Liver (tissue), 3 donors: Measurements from ENCODE around the gene STRA6.

Experiments
- FOXA1 ChIP-seq: IDR thresholded peaks from 2 replicates; pipeline ENCODE4 v1.6.1; 2016; ENCODE audit warnings: antibody characterized with exemption
- JUND ChIP-seq, 2 donors: IDR thresholded peaks; 2 replicates each; pipeline ENCODE4 v1.6.1; 2016; ENCODE audit warnings: antibody characterized with exemption in 2 of 2
- SP1 ChIP-seq: IDR thresholded peaks from 2 replicates; pipeline ENCODE4 v1.6.1; 2018; ENCODE audit warnings: antibody characterized with exemption, mild to moderate bottlenecking
- TAF1 ChIP-seq: conservative IDR thresholded peaks from 2 replicates; pipeline ENCODE4 v1.6.1; 2016; ENCODE audit warnings: antibody characterized with exemption, mild to moderate bottlenecking
- TF ChIP-seq, protein P1 (sequence below): fragments of 150-350 bp; IDR thresholded peaks from 2 replicates; pipeline ENCODE4 v1.5.1; 2017; ENCODE audit warnings: improper control_type of control experiment, low read depth, low read length; ENCODE audit not compliant: missing input control
- TF ChIP-seq, protein P2 (sequence below): IDR thresholded peaks from 2 replicates; pipeline ENCODE4 v1.6.1; 2016; ENCODE audit warnings: antibody characterized with exemption
- TF ChIP-seq, protein P3 (sequence below): IDR thresholded peaks from 2 replicates; pipeline ENCODE4 v1.6.1; 2016; ENCODE audit warnings: antibody characterized with exemption
- TF ChIP-seq, protein P4 (sequence below): IDR thresholded peaks from 2 replicates; pipeline ENCODE4 v1.6.1; 2016; ENCODE audit warnings: antibody characterized with exemption, mild to moderate bottlenecking
- donor health status: healthy.
- donor health status: healthy.

DNA sequence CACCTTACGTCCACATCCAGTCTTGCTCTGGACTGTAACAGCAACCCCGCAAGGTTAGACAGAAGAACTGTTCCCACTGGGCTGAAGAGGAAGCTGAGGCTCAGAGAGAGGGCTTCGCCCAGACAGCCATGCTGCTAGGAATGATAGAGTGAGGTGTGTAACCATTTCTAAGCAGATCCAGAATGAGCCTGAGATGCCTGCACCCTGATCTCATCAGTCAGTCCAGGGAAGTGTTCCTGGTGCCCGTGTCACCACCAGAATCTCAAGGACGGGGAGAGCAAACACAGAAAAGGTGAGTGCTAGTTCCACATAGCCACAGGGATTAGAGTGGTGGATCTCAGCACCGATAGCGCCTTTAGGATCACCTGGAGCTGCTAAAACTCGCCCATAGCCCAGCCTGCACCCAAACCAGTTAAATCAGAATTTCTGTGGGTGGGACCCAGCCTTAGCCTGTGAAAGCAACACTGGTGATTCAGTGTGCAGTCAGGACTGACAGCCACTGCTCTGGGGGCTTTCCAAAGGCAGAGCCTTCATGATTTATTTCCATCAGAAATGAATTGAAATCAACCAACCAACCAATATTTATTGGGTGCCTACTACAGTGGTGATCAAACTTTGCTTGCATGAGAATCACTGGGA, 16.8 kb downstream of the STRA6 start:
- TF ChIP-seq, protein P1, sequence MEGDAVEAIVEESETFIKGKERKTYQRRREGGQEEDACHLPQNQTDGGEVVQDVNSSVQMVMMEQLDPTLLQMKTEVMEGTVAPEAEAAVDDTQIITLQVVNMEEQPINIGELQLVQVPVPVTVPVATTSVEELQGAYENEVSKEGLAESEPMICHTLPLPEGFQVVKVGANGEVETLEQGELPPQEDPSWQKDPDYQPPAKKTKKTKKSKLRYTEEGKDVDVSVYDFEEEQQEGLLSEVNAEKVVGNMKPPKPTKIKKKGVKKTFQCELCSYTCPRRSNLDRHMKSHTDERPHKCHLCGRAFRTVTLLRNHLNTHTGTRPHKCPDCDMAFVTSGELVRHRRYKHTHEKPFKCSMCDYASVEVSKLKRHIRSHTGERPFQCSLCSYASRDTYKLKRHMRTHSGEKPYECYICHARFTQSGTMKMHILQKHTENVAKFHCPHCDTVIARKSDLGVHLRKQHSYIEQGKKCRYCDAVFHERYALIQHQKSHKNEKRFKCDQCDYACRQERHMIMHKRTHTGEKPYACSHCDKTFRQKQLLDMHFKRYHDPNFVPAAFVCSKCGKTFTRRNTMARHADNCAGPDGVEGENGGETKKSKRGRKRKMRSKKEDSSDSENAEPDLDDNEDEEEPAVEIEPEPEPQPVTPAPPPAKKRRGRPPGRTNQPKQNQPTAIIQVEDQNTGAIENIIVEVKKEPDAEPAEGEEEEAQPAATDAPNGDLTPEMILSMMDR: no peak
- TF ChIP-seq TAF1 (no peak), JUND (IDR thresholded peaks at IDR 0.05) (no peak), FOXA1 (no peak), SP1 (no peak)
- TF ChIP-seq, protein P2, sequence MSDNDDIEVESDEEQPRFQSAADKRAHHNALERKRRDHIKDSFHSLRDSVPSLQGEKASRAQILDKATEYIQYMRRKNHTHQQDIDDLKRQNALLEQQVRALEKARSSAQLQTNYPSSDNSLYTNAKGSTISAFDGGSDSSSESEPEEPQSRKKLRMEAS: no peak
- TF ChIP-seq, protein P3, sequence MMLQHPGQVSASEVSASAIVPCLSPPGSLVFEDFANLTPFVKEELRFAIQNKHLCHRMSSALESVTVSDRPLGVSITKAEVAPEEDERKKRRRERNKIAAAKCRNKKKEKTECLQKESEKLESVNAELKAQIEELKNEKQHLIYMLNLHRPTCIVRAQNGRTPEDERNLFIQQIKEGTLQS: no peak
- TF ChIP-seq, protein P4, sequence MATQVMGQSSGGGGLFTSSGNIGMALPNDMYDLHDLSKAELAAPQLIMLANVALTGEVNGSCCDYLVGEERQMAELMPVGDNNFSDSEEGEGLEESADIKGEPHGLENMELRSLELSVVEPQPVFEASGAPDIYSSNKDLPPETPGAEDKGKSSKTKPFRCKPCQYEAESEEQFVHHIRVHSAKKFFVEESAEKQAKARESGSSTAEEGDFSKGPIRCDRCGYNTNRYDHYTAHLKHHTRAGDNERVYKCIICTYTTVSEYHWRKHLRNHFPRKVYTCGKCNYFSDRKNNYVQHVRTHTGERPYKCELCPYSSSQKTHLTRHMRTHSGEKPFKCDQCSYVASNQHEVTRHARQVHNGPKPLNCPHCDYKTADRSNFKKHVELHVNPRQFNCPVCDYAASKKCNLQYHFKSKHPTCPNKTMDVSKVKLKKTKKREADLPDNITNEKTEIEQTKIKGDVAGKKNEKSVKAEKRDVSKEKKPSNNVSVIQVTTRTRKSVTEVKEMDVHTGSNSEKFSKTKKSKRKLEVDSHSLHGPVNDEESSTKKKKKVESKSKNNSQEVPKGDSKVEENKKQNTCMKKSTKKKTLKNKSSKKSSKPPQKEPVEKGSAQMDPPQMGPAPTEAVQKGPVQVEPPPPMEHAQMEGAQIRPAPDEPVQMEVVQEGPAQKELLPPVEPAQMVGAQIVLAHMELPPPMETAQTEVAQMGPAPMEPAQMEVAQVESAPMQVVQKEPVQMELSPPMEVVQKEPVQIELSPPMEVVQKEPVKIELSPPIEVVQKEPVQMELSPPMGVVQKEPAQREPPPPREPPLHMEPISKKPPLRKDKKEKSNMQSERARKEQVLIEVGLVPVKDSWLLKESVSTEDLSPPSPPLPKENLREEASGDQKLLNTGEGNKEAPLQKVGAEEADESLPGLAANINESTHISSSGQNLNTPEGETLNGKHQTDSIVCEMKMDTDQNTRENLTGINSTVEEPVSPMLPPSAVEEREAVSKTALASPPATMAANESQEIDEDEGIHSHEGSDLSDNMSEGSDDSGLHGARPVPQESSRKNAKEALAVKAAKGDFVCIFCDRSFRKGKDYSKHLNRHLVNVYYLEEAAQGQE: no peak
